H1 (cell line): ENCODE measurements around the gene NEDD4. TPM values are rescaled to one million over a fixed set of nuclear protein-coding genes. Genes with fewer than 3 reads are reported as not detected.

Source experiments
- CHD1 ChIP-seq: IDR thresholded peaks from 2 replicates; pipeline ENCODE4 v1.6.1; 2012; ENCODE audit warnings: low read depth, low read length, improper control_type of control experiment
- CHD7 ChIP-seq: fragments of 300-600 bp; sonication (generic); IDR thresholded peaks from 2 replicates; pipeline ENCODE4 v1.7.1; 2012; ENCODE audit warnings: low read length, moderate library complexity, mild to moderate bottlenecking, inconsistent platforms; ENCODE audit not compliant: insufficient replicate concordance
- CTBP2 ChIP-seq: IDR thresholded peaks from 2 replicates; pipeline ENCODE4 v1.7.0; 2011; ENCODE audit warnings: borderline replicate concordance, mild to moderate bottlenecking, moderate library complexity, mixed read lengths, low read length; ENCODE audit not compliant: insufficient read depth, insufficient read length
- KDM5A ChIP-seq: fragments of 200-600 bp; IDR thresholded peaks from 2 replicates; pipeline ENCODE4 v1.7.1; 2012; ENCODE audit warnings: mild to moderate bottlenecking, low read length, inconsistent platforms, mixed read lengths
- POU5F1 ChIP-seq: IDR thresholded peaks from 2 replicates; pipeline ENCODE4 v1.6.1; 2011; ENCODE audit warnings: low read depth, mild to moderate bottlenecking, low read length, moderate library complexity
- YY1 ChIP-seq: IDR thresholded peaks from 2 replicates; pipeline ENCODE4 v1.6.1; 2011; ENCODE audit warnings: low read depth, mild to moderate bottlenecking, low read length
- polyA plus RNA-seq, 7 experiments: library from polyadenylated mRNA; depleted of rRNA in 3 of 7; stranded (reverse) in 5 of 7; unstranded in 2 of 7; fragments of >200 nt in 5 of 7; fragments of 200-250 nt in 2 of 7; gene quantifications; 1 replicate in 5 of 7; 2 replicates in 1 of 7; 4 replicates in 1 of 7; pipeline versions ENCODE4 v1.2.1 to v1.2.3, GENCODE V29; 2011 to 2013; ENCODE audit warnings: missing spikeins in 2 of 7, mixed read lengths in 2 of 7
- total RNA-seq: library from RNA; stranded (reverse); fragmentation: NEBNext Ultra II Directional; extraction: Animal tissue kit (Norgen Biotek cat#: 25700); gene quantifications from 2 replicates; pipeline ENCODE4 v1.2.1, GENCODE V29; 2021

The NEDD4 gene
- total and polyA plus RNA-seq, 2 of the 8 experiments (the other 6 are each of a cell fraction or from before 2014, with no cell fraction given) = 0.95 to 3.9 TPM

GRCh38 chr15:55960946-55961345 lies 32.5 kb downstream of the NEDD4 start (continued):
- TF ChIP-seq CHD7 (no peak), CHD1 (no peak), KDM5A (no peak), YY1 (no peak), POU5F1 (no peak), CTBP2 (no peak)
